Measurements from ENCODE around the gene NASP. TPM values are rescaled to one million over a fixed set of nuclear protein-coding genes. Genes with fewer than 3 reads are reported as not detected.
A peak's percentile ranks its signal among the peaks of the same experiment; 100 is the strongest.

NASP gene
- total RNA-seq, 4 donors from 2014 or later = 44.2 to 79.3 (median 55.9) TPM

GRCh38 chr1:45570631-45571030 lies 13.2 kb upstream of the NASP start:
- Histone ChIP-seq H3K4me3 (no peak overlapping the region), H3K27me3 (no peaks in the 10 kb centered on the region), H3K4me1 (peaks cover 30% of the 10 kb centered on the region), H3K36me3 (peaks cover 36% of the 10 kb centered on the region), H3K27ac (no peak overlapping the region), H3K9me3 (no peaks in the 10 kb centered on the region)
- no peak for DNase-seq (ENCODE audit: low spot score in 2 of 2)
- WGBS = 73% methylated on average over 4 of the region's 4 CpGs
- TF ChIP-seq POLR2A (IDR thresholded peaks at IDR 0.05) (no peak), CTCF (IDR thresholded peaks at IDR 0.05) (no peak), POLR2AphosphoS5 (IDR thresholded peaks at IDR 0.05) (no peak), EP300 (IDR thresholded peaks at IDR 0.05) (no peak)

GRCh38 chr1:45573231-45573804 lies 10.5 kb upstream of the NASP start:
- WGBS = 76% methylated on average over 3 of the region's 3 CpGs

GRCh38 chr1:45574105-45574626 lies 9.7 kb upstream of the NASP start:
- Histone ChIP-seq H3K9me3 (no peaks in the 10 kb centered on the region), H3K4me3 (no peak overlapping the region), H3K27ac (no peak overlapping the region), H3K36me3 (peaks cover 12% of the 10 kb centered on the region), H3K27me3 (no peaks in the 10 kb centered on the region), H3K4me1 (peaks cover 5% of the 10 kb centered on the region)
- 89% methylated on average over 7 of the region's 7 CpGs for WGBS
- peak in 1 of 2 donors; percentile 25 for DNase-seq (ENCODE audit: low spot score in 2 of 2)
- TF ChIP-seq CTCF (IDR thresholded peaks at IDR 0.05) (no peak), EP300 (IDR thresholded peaks at IDR 0.05) (no peak), POLR2A (IDR thresholded peaks at IDR 0.05) (no peak), POLR2AphosphoS5 (IDR thresholded peaks at IDR 0.05) (no peak)

More at GRCh38 chr1:45573231-45573804, 10.5 kb upstream of the NASP start:
- H3K27ac ChIP-seq = no peak overlapping the region
- no peak overlapping the region for H3K4me3 ChIP-seq
- peak in 1 of 2 donors; percentile 28 for DNase-seq (ENCODE audit: low spot score in 2 of 2)
- peaks cover 14% of the 10 kb centered on the region for H3K4me1 ChIP-seq
- H3K36me3 ChIP-seq = peaks cover 20% of the 10 kb centered on the region
- TF ChIP-seq CTCF (IDR thresholded peaks at IDR 0.05) (no peak), POLR2AphosphoS5 (IDR thresholded peaks at IDR 0.05) (no peak), POLR2A (IDR thresholded peaks at IDR 0.05) (no peak), EP300 (IDR thresholded peaks at IDR 0.05) (no peak)
- no peaks in the 10 kb centered on the region for H3K9me3 ChIP-seq
- H3K27me3 ChIP-seq = no peaks in the 10 kb centered on the region

- DNase-seq (ENCODE audit: low spot score in 2 of 2) = peak; percentile 96 to 97
- TF ChIP-seq EP300 (IDR thresholded peaks at IDR 0.05) (no peak), POLR2AphosphoS5 (IDR thresholded peaks at IDR 0.05) (no peak), POLR2A (IDR thresholded peaks at IDR 0.05) (no peak), CTCF (IDR thresholded peaks at IDR 0.05) (no peak)
- Histone ChIP-seq H3K27me3 (no peaks in the 10 kb centered on the region), H3K9me3 (no peaks in the 10 kb centered on the region), H3K36me3 (no peaks in the 10 kb centered on the region), H3K4me3 (peak overlapping the region; percentile 95), H3K27ac (peak overlapping the region; percentile 89), H3K4me1 (peaks cover 23% of the 10 kb centered on the region)
- WGBS = 0% methylated on average over 14 of the region's 19 CpGs
These were observed 576 bp upstream of the NASP start for GRCh38 chr1:45583264-45583665.

- H3K9me3 ChIP-seq = no peaks in the 10 kb centered on the region
- no peaks in the 10 kb centered on the region for H3K36me3 ChIP-seq
- peak overlapping the region; percentile 95 for H3K4me3 ChIP-seq
- peak; percentile 93 for DNase-seq (ENCODE audit: low spot score in 2 of 2)
- peaks cover 23% of the 10 kb centered on the region for H3K4me1 ChIP-seq
- peak overlapping the region; percentile 89 for H3K27ac ChIP-seq
- H3K27me3 ChIP-seq = no peaks in the 10 kb centered on the region
- WGBS = under 1% methylated on average over 43 of the region's 59 CpGs
- TF ChIP-seq CTCF (IDR thresholded peaks at IDR 0.05) (no peak), POLR2A (IDR thresholded peaks at IDR 0.05) (peak in 1 of 2 donors; percentile 33), EP300 (IDR thresholded peaks at IDR 0.05) (no peak), POLR2AphosphoS5 (IDR thresholded peaks at IDR 0.05) (peak in 1 of 3 donors; percentile 23)
These were observed 689 bp downstream of the NASP start for GRCh38 chr1:45584351-45585109.
